ENCODE measurements around the gene APEH. TPM values are rescaled to one million over a fixed set of nuclear protein-coding genes. Genes with fewer than 3 reads are reported as not detected.
"Not testable (repeated sequence)": the region's sequence is repeated elsewhere in the genome, so short reads cannot be mapped to it uniquely, and the experiment has no call there.

The APEH gene
- total RNA-seq, 1 experiment from 2014 or later, result 273 TPM

- H3K27ac Mint-ChIP-seq; DNase-seq (ENCODE audit: low spot score); POLR2A ChIA-PET; H3K9me3 Mint-ChIP-seq; ATAC-seq; H3K36me3 Mint-ChIP-seq; H3K27me3 Mint-ChIP-seq (ENCODE audit: low read depth): not testable (repeated sequence)
- Mint-ChIP-seq H3K4me3 (peak overlapping the region; percentile 98), H3K4me1 (peaks cover 17% of the 10 kb centered on the region)
- CTCF ChIA-PET, result interaction anchor here (1.0 kb wide), 1 partner anchor 10 kb away, joined by 6 read pairs; no protein-coding TSS in a partner anchor
These were observed 16.7 kb downstream of the APEH start for GRCh38 chr3:49690856-49691255.

- H3K4me3 Mint-ChIP-seq; DNase-seq (ENCODE audit: low spot score); H3K27me3 Mint-ChIP-seq (ENCODE audit: low read depth); H3K27ac Mint-ChIP-seq; POLR2A ChIA-PET; H3K36me3 Mint-ChIP-seq; H3K9me3 Mint-ChIP-seq; ATAC-seq: not testable (repeated sequence)
- CTCF ChIA-PET, result interaction anchor here (0.6 to 1.0 kb wide), 2 partner anchors 10 to 283 kb away, joined by 3 to 6 read pairs; no protein-coding TSS in a partner anchor
- peaks cover 17% of the 10 kb centered on the region for H3K4me1 Mint-ChIP-seq
These were observed 17.3 kb downstream of the APEH start for GRCh38 chr3:49691481-49691880.

DNA sequence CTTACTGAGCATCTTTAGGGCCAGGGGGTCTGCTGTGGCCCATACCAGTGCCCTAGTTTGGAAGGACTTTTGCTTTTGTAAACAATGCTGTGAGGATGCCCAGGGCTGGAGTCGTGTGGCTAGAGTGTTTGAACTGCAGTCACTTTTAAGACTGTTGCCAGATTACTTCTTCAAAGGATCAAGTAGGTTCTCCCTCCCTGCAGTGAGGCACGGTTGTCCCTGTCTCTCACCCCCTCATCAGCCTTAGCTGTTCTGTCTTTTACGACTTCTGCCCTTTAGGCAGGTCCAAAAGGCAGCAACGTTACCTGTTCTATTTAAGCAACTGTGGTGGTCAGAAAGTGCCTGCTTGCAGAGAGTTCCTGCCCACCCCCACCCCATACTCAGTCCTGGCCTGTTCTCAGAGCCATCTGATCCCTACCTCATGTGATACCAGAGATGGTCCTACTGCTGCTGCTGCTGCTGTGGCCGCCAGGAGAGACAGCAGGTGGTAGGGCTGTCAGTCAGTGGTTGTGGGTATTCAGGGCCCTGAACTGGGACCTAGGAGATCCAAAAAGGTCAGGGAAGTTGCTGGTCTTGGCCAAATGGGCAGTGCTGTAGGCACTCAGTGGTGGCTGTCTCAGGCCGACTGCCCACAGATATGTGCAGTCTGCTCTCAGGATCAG is 20.4 kb downstream of the APEH start:
- H3K4me1 Mint-ChIP-seq; H3K27ac Mint-ChIP-seq; POLR2A ChIA-PET; DNase-seq (ENCODE audit: low spot score); H3K4me3 Mint-ChIP-seq; H3K36me3 Mint-ChIP-seq; ATAC-seq; H3K27me3 Mint-ChIP-seq (ENCODE audit: low read depth); H3K9me3 Mint-ChIP-seq; CTCF ChIA-PET: not testable (repeated sequence)

DNA sequence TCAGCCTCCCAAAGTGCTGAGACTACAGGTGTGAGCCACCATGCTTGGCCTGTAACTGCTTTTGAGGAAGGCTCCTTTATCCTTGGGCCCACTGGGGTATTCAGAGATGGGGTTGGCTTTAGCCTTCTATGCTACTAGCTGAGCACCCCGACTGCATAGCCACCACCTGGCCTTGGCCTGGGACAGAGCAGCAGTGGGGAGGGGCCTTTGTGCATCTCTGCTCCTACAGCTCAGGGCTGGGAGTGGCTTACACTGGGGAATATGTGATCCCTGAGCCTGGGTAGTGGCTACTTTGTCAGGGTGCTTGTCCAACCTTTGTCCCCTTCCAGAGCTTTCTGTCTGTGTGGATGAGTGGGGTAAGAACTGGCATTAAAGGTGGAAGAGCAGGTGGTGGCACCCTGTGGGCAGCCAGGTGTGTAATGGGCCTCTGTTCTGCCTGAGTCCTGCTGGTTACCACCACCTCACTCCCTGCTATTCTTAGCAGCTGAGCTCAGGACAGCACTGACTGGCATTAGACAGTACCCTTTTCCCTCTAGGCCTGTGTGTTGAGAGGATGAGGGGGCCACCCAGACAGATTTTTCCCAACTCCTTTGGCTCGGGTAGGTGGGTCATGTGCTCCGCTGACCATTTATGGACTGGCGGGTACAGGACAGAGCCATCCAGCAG is 21.3 kb downstream of the APEH start:
- H3K27ac Mint-ChIP-seq; H3K4me3 Mint-ChIP-seq; DNase-seq (ENCODE audit: low spot score); H3K36me3 Mint-ChIP-seq; H3K9me3 Mint-ChIP-seq; CTCF ChIA-PET; H3K27me3 Mint-ChIP-seq (ENCODE audit: low read depth); POLR2A ChIA-PET; H3K4me1 Mint-ChIP-seq: not testable (repeated sequence)
- ATAC-seq, result peak; percentile 33

DNA sequence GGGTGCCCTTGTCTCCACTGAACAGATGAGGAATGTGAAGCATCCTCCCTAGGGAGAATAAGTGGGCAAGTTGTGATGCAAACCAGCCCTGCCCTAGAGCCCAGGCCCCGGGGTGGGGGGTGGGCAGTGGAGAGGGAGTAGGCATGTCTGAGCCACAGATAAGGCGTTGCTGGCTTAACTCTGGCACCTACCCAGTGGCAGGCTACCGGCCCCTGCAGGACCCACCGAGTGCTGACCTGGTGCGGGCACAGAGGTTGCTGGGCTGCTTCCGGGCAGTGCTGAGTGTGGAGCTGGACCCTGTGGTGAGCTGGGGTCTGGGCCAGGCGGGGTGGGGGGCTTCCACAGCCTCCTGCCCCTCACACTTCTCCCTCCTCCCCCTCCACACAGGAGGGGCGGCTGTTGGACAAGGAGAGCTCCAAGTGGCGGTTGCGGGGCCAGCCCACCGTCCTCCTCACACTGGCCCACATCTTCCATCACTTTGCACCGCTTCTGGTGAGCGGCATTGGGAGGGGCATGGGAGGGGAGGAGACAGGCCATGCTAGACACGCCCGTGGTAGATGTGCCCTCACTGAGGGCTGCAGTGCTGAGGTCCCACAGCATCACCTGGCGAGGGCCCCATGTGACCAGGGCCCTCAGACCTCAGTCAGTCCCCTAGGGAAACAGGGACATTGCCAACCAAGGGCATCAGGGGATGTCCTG is 25.3 kb downstream of the APEH start:
- CTCF ChIA-PET, result interaction anchor here (0.8 to 3.4 kb wide), 2 partner anchors 104 to 159 kb away, joined by 4 to 29 read pairs; partner anchors contain the start of gene INKA1
- no peaks in the 10 kb centered on the region for H3K9me3 Mint-ChIP-seq
- no peak overlapping the region for H3K4me3 Mint-ChIP-seq
- H3K27me3 Mint-ChIP-seq (ENCODE audit: low read depth), result no peaks in the 10 kb centered on the region
- no peak for ATAC-seq
- no peak for DNase-seq (ENCODE audit: low spot score)
- no peak overlapping the region for H3K27ac Mint-ChIP-seq
- peaks cover 3% of the 10 kb centered on the region for H3K36me3 Mint-ChIP-seq
- POLR2A ChIA-PET, result no interaction called here
- peaks cover 16% of the 10 kb centered on the region for H3K4me1 Mint-ChIP-seq
- TF ChIP-seq ESRRA (CRISPR knock-in tag; IDR thresholded peaks at IDR 0.05; ENCODE audit: borderline replicate concordance), result no peak
- no peak for TF ChIP-seq ZNF532 (CRISPR knock-in tag; IDR thresholded peaks at IDR 0.05; ENCODE audit: borderline replicate concordance)
- TF ChIP-seq MYBL2 (CRISPR knock-in tag; IDR thresholded peaks at IDR 0.05), result no peak
- no peak for TF ChIP-seq ATF6 (CRISPR knock-in tag; IDR thresholded peaks at IDR 0.05)
- no peak for TF ChIP-seq TEAD1 (CRISPR knock-in tag; IDR thresholded peaks at IDR 0.05)
- no peak for TF ChIP-seq ZNF121 (CRISPR knock-in tag; IDR thresholded peaks at IDR 0.05)
- no peak for TF ChIP-seq TEAD4 (CRISPR knock-in tag; IDR thresholded peaks at IDR 0.05)
- TF ChIP-seq CTCF (IDR thresholded peaks at IDR 0.05), result no peak
- TF ChIP-seq SMAD3 (CRISPR knock-in tag; IDR thresholded peaks at IDR 0.05; ENCODE audit: borderline replicate concordance), result no peak
- no peak for TF ChIP-seq RELA (CRISPR knock-in tag; IDR thresholded peaks at IDR 0.05; ENCODE audit: borderline replicate concordance)
- TF ChIP-seq, protein P1, sequence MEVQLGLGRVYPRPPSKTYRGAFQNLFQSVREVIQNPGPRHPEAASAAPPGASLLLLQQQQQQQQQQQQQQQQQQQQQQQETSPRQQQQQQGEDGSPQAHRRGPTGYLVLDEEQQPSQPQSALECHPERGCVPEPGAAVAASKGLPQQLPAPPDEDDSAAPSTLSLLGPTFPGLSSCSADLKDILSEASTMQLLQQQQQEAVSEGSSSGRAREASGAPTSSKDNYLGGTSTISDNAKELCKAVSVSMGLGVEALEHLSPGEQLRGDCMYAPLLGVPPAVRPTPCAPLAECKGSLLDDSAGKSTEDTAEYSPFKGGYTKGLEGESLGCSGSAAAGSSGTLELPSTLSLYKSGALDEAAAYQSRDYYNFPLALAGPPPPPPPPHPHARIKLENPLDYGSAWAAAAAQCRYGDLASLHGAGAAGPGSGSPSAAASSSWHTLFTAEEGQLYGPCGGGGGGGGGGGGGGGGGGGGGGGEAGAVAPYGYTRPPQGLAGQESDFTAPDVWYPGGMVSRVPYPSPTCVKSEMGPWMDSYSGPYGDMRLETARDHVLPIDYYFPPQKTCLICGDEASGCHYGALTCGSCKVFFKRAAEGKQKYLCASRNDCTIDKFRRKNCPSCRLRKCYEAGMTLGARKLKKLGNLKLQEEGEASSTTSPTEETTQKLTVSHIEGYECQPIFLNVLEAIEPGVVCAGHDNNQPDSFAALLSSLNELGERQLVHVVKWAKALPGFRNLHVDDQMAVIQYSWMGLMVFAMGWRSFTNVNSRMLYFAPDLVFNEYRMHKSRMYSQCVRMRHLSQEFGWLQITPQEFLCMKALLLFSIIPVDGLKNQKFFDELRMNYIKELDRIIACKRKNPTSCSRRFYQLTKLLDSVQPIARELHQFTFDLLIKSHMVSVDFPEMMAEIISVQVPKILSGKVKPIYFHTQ (CRISPR knock-in tag; IDR thresholded peaks at IDR 0.05), result no peak
- no peak for TF ChIP-seq FOXP1 (CRISPR knock-in tag; IDR thresholded peaks at IDR 0.05; ENCODE audit: borderline replicate concordance)
